Activated naive CD4-positive, alpha-beta T cell treated with anti-CD3 and anti-CD28 coated beads, Interleukin-2, amount 50 U/mL, for 24 hours (primary cell): Measurements from ENCODE around the gene VEPH1.

Experiments
- H3K27ac Mint-ChIP-seq: one replicate; pipeline ENCODE4 v1.8.0; 2021; ENCODE audit warnings: mild to moderate bottlenecking, mixed read lengths
- H3K27me3 Mint-ChIP-seq: one replicate; pipeline ENCODE4 v1.8.0; 2021; ENCODE audit warnings: mixed read lengths
- H3K36me3 Mint-ChIP-seq: one replicate; pipeline ENCODE4 v1.8.0; 2021; ENCODE audit warnings: mixed read lengths
- H3K4me1 Mint-ChIP-seq: one replicate; pipeline ENCODE4 v1.8.0; 2021; ENCODE audit warnings: mixed read lengths
- H3K4me3 Mint-ChIP-seq: one replicate; pipeline ENCODE4 v1.8.0; 2021; ENCODE audit warnings: mild to moderate bottlenecking, mixed read lengths
- H3K9me3 Mint-ChIP-seq: one replicate; pipeline ENCODE4 v1.8.0; 2021; ENCODE audit warnings: mixed read lengths

VEPH1 gene

GRCh38 chr3:157280786-157281185 lies 222.4 kb downstream of the VEPH1 start:
- Mint-ChIP-seq H3K36me3 (no peaks in the 10 kb centered on the region), H3K27ac (no peak overlapping the region), H3K4me3 (no peak overlapping the region), H3K9me3 (no peaks in the 10 kb centered on the region), H3K27me3 (no peaks in the 10 kb centered on the region), H3K4me1 (peaks cover 7% of the 10 kb centered on the region)

DNA sequence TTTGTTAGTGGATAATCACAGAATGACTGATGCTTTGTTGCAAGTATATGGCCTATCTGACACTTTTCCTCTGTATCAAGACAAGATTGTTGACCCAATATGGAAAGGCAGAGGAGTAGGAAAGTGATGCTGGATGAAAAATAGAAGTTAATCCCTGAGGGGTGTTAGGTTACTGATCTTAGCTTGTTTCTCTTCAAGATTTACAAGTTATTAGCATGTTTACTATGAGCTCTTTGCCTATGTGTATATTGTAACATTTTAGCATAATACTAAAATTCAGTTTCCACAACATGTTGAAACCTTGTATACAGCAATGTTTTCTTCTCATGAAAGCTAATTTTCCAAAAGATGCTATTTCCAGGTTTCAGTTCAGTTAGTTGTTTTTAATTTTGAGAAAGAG lies 222.9 kb downstream of the VEPH1 start:
- Mint-ChIP-seq H3K4me3 (no peak overlapping the region), H3K36me3 (no peaks in the 10 kb centered on the region), H3K27ac (no peak overlapping the region), H3K27me3 (no peaks in the 10 kb centered on the region), H3K4me1 (peaks cover 7% of the 10 kb centered on the region), H3K9me3 (no peaks in the 10 kb centered on the region)

GRCh38 chr3:157279237-157279636 lies 224.0 kb downstream of the VEPH1 start:
- H3K4me1 Mint-ChIP-seq, result peaks cover 7% of the 10 kb centered on the region
- no peak overlapping the region for H3K4me3 Mint-ChIP-seq
- no peak overlapping the region for H3K27ac Mint-ChIP-seq
- no peaks in the 10 kb centered on the region for H3K9me3 Mint-ChIP-seq
- no peaks in the 10 kb centered on the region for H3K27me3 Mint-ChIP-seq
- no peaks in the 10 kb centered on the region for H3K36me3 Mint-ChIP-seq

DNA sequence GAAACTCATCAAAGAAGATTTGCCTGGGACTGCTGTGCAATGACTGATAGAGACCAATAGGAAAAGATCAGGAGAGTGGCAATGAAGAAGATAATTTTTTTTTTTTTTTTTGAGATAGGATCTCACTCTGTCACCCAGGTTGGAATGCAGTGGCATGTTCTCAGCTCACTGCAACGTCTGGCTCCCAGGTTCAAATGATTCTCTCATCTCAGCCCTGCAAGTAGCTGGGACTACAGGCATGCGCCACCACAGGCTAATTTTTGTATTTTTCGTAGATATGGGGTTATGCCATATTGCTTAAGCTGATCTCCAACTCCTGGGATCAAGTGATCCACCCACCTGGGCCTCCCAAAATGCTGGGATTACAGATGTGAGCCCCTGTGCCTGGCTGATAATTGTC lies 226.4 kb downstream of the VEPH1 start:
- H3K4me3 Mint-ChIP-seq, result no peak overlapping the region
- H3K36me3 Mint-ChIP-seq, result peaks cover 3% of the 10 kb centered on the region
- H3K4me1 Mint-ChIP-seq, result no peaks in the 10 kb centered on the region
- H3K9me3 Mint-ChIP-seq, result no peaks in the 10 kb centered on the region
- no peaks in the 10 kb centered on the region for H3K27me3 Mint-ChIP-seq
- H3K27ac Mint-ChIP-seq, result no peak overlapping the region

- Mint-ChIP-seq H3K27me3 (no peaks in the 10 kb centered on the region), H3K4me1 (no peaks in the 10 kb centered on the region), H3K36me3 (peaks cover 4% of the 10 kb centered on the region), H3K27ac (no peak overlapping the region), H3K4me3 (no peak overlapping the region), H3K9me3 (no peaks in the 10 kb centered on the region)
Measured at GRCh38 chr3:157275832-157276231, 227.4 kb downstream of the VEPH1 start.

DNA sequence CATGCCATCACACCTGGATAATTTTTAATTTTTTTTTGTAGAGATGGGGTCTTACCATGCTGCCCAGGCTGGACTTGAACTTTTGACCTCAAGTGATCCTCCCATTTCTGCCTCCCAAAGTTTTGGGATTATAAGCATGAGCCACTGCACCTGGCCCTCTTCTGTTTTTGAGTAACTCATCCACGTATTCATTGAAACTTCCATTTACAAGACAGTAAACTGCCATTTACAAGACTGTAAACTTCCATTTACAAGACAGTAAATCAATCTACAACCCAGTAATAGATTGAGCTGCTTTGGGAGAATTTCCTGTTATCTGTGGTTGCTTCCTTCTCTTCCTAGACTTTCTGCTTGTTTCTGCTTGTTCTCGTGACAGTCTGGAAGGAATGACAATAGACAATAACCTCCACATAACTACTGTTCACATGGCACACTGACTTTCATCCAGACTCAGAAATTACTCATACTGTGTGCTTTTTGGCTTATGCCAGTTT lies 228.5 kb downstream of the VEPH1 start:
- no peak overlapping the region for H3K27ac Mint-ChIP-seq
- peaks cover 4% of the 10 kb centered on the region for H3K36me3 Mint-ChIP-seq
- H3K4me1 Mint-ChIP-seq, result no peaks in the 10 kb centered on the region
- no peak overlapping the region for H3K4me3 Mint-ChIP-seq
- no peaks in the 10 kb centered on the region for H3K9me3 Mint-ChIP-seq
- H3K27me3 Mint-ChIP-seq, result no peaks in the 10 kb centered on the region

- no peaks in the 10 kb centered on the region for H3K9me3 Mint-ChIP-seq
- peaks cover 8% of the 10 kb centered on the region for H3K36me3 Mint-ChIP-seq
- no peaks in the 10 kb centered on the region for H3K4me1 Mint-ChIP-seq
- no peaks in the 10 kb centered on the region for H3K27me3 Mint-ChIP-seq
- H3K27ac Mint-ChIP-seq, result no peak overlapping the region
- no peak overlapping the region for H3K4me3 Mint-ChIP-seq
Measured at GRCh38 chr3:157271283-157271882, 231.8 kb downstream of the VEPH1 start.

- peaks cover 11% of the 10 kb centered on the region for H3K36me3 Mint-ChIP-seq
- H3K9me3 Mint-ChIP-seq, result no peaks in the 10 kb centered on the region
Measured at GRCh38 chr3:157268026-157268425, 235.2 kb downstream of the VEPH1 start.

GRCh38 chr3:157265931-157266330 lies 237.3 kb downstream of the VEPH1 start:
- no peaks in the 10 kb centered on the region for H3K9me3 Mint-ChIP-seq
- H3K27me3 Mint-ChIP-seq, result no peaks in the 10 kb centered on the region
- no peaks in the 10 kb centered on the region for H3K4me1 Mint-ChIP-seq
- H3K27ac Mint-ChIP-seq, result no peak overlapping the region
- no peak overlapping the region for H3K4me3 Mint-ChIP-seq
- H3K36me3 Mint-ChIP-seq, result peaks cover 10% of the 10 kb centered on the region

More at GRCh38 chr3:157268026-157268425, 235.2 kb downstream of the VEPH1 start:
- Mint-ChIP-seq H3K4me3 (no peak overlapping the region), H3K4me1 (no peaks in the 10 kb centered on the region), H3K27me3 (no peaks in the 10 kb centered on the region), H3K27ac (no peak overlapping the region)

- Mint-ChIP-seq H3K36me3 (peaks cover 12% of the 10 kb centered on the region), H3K4me3 (no peak overlapping the region), H3K4me1 (no peaks in the 10 kb centered on the region), H3K27ac (no peak overlapping the region), H3K27me3 (no peaks in the 10 kb centered on the region), H3K9me3 (no peaks in the 10 kb centered on the region)
Measured at GRCh38 chr3:157263027-157263426, 240.2 kb downstream of the VEPH1 start.

GRCh38 chr3:157261000-157261399 lies 242.2 kb downstream of the VEPH1 start:
- peaks cover 12% of the 10 kb centered on the region for H3K36me3 Mint-ChIP-seq
- H3K27ac Mint-ChIP-seq, result no peak overlapping the region
- no peaks in the 10 kb centered on the region for H3K9me3 Mint-ChIP-seq
- no peaks in the 10 kb centered on the region for H3K4me1 Mint-ChIP-seq
- H3K4me3 Mint-ChIP-seq, result no peak overlapping the region
- no peaks in the 10 kb centered on the region for H3K27me3 Mint-ChIP-seq

DNA sequence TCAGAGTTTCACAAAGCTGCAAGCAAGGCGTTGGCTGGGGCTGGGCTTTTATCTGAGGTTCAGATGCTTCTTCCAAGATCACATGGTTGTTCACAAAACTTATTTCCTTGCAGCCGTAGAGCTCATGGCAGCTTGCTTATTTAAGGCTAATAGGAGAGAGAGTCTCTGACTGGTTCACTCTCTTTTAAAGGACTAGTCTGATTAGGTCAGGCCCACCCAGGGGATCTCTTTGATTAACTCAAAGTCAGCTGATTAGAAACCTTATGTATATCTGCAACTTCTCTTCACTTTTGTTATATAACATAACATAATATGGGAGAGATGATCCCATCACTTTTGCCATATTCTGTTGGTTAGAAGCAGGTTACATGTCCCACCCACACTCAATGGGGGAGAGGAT lies 243.4 kb downstream of the VEPH1 start:
- no peaks in the 10 kb centered on the region for H3K27me3 Mint-ChIP-seq
- no peaks in the 10 kb centered on the region for H3K4me1 Mint-ChIP-seq
- H3K36me3 Mint-ChIP-seq, result peaks cover 8% of the 10 kb centered on the region
- H3K9me3 Mint-ChIP-seq, result no peaks in the 10 kb centered on the region
- no peak overlapping the region for H3K4me3 Mint-ChIP-seq
- no peak overlapping the region for H3K27ac Mint-ChIP-seq

DNA sequence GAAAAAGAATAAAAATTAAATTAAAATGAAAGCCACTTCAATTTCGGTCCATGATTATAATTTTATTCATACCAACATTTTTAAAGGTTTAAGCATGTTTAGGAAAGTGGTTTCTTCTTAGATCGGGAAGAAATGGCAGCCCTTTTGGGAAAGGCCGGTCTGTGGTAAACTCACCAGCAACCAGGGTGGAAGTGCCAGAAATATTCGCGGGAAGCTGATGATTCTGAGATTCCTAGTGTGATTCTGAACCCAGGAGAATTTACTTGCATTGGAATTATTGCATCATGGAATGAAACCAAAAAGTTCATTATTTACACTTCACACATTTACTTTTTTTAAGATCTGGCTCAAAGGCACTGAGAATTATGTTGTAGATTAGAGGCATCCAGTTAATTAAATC lies 246.1 kb downstream of the VEPH1 start:
- H3K9me3 Mint-ChIP-seq, result no peaks in the 10 kb centered on the region
- H3K4me3 Mint-ChIP-seq, result no peak overlapping the region
- peaks cover 11% of the 10 kb centered on the region for H3K36me3 Mint-ChIP-seq
- no peaks in the 10 kb centered on the region for H3K27me3 Mint-ChIP-seq
- H3K27ac Mint-ChIP-seq, result no peak overlapping the region
- no peaks in the 10 kb centered on the region for H3K4me1 Mint-ChIP-seq

- Mint-ChIP-seq H3K4me1 (no peaks in the 10 kb centered on the region), H3K36me3 (peaks cover 11% of the 10 kb centered on the region), H3K27me3 (no peaks in the 10 kb centered on the region), H3K4me3 (no peak overlapping the region), H3K27ac (no peak overlapping the region), H3K9me3 (no peaks in the 10 kb centered on the region)
Measured at GRCh38 chr3:157255797-157256196, 247.4 kb downstream of the VEPH1 start.

GRCh38 chr3:157251685-157252084 lies 251.5 kb downstream of the VEPH1 start:
- Mint-ChIP-seq H3K27ac (no peak overlapping the region), H3K4me1 (peaks cover 12% of the 10 kb centered on the region), H3K27me3 (no peaks in the 10 kb centered on the region), H3K9me3 (no peaks in the 10 kb centered on the region), H3K4me3 (no peak overlapping the region), H3K36me3 (peaks cover 10% of the 10 kb centered on the region)

- Mint-ChIP-seq H3K27ac (no peak overlapping the region), H3K9me3 (no peaks in the 10 kb centered on the region), H3K4me1 (peaks cover 12% of the 10 kb centered on the region), H3K27me3 (no peaks in the 10 kb centered on the region), H3K4me3 (no peak overlapping the region), H3K36me3 (peaks cover 10% of the 10 kb centered on the region)
Measured at GRCh38 chr3:157249606-157250005, 253.6 kb downstream of the VEPH1 start.
